Endothelial cell (in vitro differentiated cells): ENCODE measurements around the gene MTCH2. TPM values are rescaled to one million over a fixed set of nuclear protein-coding genes. Genes with fewer than 3 reads are reported as not detected.
A peak's percentile ranks its signal among the peaks of the same experiment; 100 is the strongest.

Experiments used
- DNase-seq: peaks from one replicate; pipeline ENCODE4 v3.0.0; 2021; ENCODE audit warnings: low spot score
- H3K27ac Mint-ChIP-seq: one replicate; pipeline ENCODE4 v1.8.0; 2021; ENCODE audit warnings: mixed read lengths, inconsistent platforms; ENCODE audit not compliant: unreplicated experiment
- H3K27me3 Mint-ChIP-seq: one replicate; pipeline ENCODE4 v1.8.0; 2021; ENCODE audit warnings: mild to moderate bottlenecking, moderate library complexity, mixed read lengths, inconsistent platforms; ENCODE audit not compliant: unreplicated experiment
- H3K36me3 Mint-ChIP-seq: one replicate; pipeline ENCODE4 v1.8.0; 2021; ENCODE audit warnings: mild to moderate bottlenecking, low read depth, mixed read lengths, inconsistent platforms; ENCODE audit not compliant: unreplicated experiment
- H3K4me1 Mint-ChIP-seq: one replicate; pipeline ENCODE4 v1.8.0; 2021; ENCODE audit warnings: mild to moderate bottlenecking, mixed read lengths, inconsistent platforms; ENCODE audit not compliant: unreplicated experiment
- H3K4me3 Mint-ChIP-seq: one replicate; pipeline ENCODE4 v1.8.0; 2021; ENCODE audit warnings: mild to moderate bottlenecking, mixed read lengths, inconsistent platforms; ENCODE audit not compliant: unreplicated experiment
- H3K9me3 Mint-ChIP-seq: one replicate; pipeline ENCODE4 v1.8.0; 2021; ENCODE audit warnings: mixed read lengths, inconsistent platforms; ENCODE audit not compliant: unreplicated experiment
- total RNA-seq: library from RNA; stranded (reverse); fragmentation: NEBNext Ultra II Directional; extraction: Animal tissue kit (Norgen Biotek cat#: 25700); gene quantifications from one replicate; pipeline ENCODE4 v1.2.1, GENCODE V29; 2021; ENCODE audit not compliant: unreplicated experiment
- TF ChIP-seq, protein P1 (sequence below): fragments of 200-600 bp; sonication (generic); IDR thresholded peaks from one replicate; pipeline ENCODE4 v1.5.0; 2021; ENCODE audit warnings: antibody characterized with exemption; ENCODE audit not compliant: unreplicated experiment

Gene MTCH2
- total RNA-seq, 1 donor from 2014 or later, result 109 TPM

DNA sequence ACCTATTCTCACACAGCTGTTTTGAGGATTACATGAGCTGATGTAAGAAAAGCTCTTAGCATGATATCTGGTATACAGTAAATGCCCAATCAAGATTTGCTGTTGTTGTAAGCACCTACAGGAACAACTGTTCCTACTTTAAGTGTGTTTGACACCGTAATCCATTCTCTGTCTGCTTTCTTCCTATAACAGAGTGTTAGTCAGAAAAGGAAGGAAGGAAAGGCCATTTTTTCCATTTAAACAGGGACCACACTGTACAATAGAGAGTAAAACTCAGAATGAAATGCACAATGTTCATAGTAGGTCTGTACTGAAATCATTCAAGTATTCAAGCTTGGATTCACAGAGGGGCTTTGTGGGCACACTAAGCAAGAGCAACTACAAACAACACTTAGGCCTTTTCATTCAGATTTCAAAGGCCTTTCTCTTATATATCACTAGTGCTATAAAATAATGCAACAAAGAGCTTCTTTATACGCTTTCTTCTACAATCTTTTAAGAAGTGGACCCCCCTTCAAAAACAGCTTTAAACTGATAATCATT, 21.5 kb downstream of the MTCH2 start:
- peaks cover 11% of the 10 kb centered on the region for H3K36me3 Mint-ChIP-seq
- H3K4me1 Mint-ChIP-seq, result no peaks in the 10 kb centered on the region
- peak overlapping the region; percentile 48 for H3K27ac Mint-ChIP-seq
- no peak for DNase-seq
- TF ChIP-seq, protein P1, sequence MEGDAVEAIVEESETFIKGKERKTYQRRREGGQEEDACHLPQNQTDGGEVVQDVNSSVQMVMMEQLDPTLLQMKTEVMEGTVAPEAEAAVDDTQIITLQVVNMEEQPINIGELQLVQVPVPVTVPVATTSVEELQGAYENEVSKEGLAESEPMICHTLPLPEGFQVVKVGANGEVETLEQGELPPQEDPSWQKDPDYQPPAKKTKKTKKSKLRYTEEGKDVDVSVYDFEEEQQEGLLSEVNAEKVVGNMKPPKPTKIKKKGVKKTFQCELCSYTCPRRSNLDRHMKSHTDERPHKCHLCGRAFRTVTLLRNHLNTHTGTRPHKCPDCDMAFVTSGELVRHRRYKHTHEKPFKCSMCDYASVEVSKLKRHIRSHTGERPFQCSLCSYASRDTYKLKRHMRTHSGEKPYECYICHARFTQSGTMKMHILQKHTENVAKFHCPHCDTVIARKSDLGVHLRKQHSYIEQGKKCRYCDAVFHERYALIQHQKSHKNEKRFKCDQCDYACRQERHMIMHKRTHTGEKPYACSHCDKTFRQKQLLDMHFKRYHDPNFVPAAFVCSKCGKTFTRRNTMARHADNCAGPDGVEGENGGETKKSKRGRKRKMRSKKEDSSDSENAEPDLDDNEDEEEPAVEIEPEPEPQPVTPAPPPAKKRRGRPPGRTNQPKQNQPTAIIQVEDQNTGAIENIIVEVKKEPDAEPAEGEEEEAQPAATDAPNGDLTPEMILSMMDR, result no peak
- H3K4me3 Mint-ChIP-seq, result peak overlapping the region; percentile 65
- no peaks in the 10 kb centered on the region for H3K27me3 Mint-ChIP-seq
- no peaks in the 10 kb centered on the region for H3K9me3 Mint-ChIP-seq

DNA sequence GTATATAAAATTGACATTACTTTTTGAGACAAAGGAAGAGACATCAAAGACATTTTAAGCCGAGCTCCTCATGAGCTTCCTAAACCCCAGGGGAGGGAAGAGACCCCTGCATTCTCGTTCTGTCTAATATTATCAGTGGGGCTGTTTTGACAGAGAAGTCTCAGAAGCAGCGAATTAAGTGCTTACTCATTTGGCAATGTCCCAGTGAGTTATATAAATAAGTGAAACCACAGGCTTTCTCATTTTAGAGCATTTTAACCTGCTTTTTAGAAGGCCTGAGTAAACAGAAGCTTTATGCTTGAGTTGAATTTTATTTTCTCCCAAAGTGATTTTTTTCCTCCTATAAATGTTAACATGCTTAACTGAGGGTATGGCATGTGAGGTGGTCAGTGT, 24.9 kb downstream of the MTCH2 start:
- H3K4me3 Mint-ChIP-seq, result no peak overlapping the region
- TF ChIP-seq, protein P1, result no peak
- H3K36me3 Mint-ChIP-seq, result peaks cover 4% of the 10 kb centered on the region
- H3K4me1 Mint-ChIP-seq, result no peaks in the 10 kb centered on the region
- DNase-seq, result no peak
- H3K9me3 Mint-ChIP-seq, result no peaks in the 10 kb centered on the region
- no peaks in the 10 kb centered on the region for H3K27me3 Mint-ChIP-seq
- H3K27ac Mint-ChIP-seq, result no peak overlapping the region

DNA sequence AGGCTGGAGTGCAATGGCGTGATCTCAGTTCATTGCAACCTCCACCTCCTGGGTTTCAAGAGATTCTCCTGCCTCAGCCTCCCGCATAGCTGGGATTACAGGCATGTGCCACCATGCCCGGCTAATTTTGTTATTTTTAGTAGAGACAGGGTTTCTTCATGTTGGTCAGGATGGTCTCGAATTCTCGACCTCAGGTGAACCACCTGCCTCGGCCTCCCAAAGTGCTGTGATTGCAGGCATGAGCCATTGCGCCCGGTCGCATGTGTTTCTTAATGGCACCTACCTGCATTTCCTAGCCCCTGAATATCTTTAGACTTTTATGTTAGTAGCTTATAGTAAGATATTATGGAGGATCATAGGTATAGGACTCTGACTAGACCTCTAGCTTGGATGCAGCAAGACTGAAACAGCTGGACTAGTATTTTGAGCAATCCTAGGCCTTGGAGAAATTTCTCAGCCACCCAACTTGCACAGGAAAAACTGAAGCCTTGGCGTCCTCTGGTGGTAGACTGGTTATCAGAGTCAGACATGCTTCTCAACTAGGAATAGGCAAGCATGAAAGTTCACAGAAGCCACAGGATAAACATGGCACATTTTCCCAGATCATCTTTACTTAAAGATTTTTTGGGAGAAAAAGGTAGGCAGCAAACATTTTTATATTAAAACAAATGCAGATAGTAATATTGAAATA, 25.5 kb downstream of the MTCH2 start:
- no peaks in the 10 kb centered on the region for H3K27me3 Mint-ChIP-seq
- no peaks in the 10 kb centered on the region for H3K9me3 Mint-ChIP-seq
- TF ChIP-seq, protein P1, result peak; percentile 48
- peaks cover under 1% of the 10 kb centered on the region for H3K36me3 Mint-ChIP-seq
- no peak overlapping the region for H3K4me3 Mint-ChIP-seq
- DNase-seq, result peak; percentile 67
- H3K4me1 Mint-ChIP-seq, result no peaks in the 10 kb centered on the region
- no peak overlapping the region for H3K27ac Mint-ChIP-seq

DNA sequence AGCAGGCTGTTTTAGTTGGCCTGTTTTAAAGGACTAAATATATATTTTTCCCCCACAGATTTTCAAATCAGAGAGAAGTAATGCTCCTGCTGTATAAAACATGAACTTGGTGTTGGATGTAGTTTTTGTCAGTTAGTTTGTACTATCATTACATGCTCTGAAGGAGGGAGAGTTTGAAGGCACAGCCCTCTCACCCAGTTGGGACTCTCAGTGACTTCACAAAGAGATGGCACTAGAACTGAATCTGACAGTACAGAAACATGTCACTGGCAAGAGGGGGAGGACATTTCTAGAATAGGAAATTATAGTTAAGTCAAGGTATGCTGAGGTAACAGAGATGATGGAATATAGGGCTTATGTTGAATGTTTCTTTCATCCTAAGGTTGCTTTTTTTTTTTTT, 27.1 kb downstream of the MTCH2 start:
- DNase-seq, result no peak
- TF ChIP-seq, protein P1, result no peak
- H3K4me1 Mint-ChIP-seq, result peaks cover 6% of the 10 kb centered on the region
- H3K27ac Mint-ChIP-seq, result no peak overlapping the region
- no peaks in the 10 kb centered on the region for H3K27me3 Mint-ChIP-seq
- no peaks in the 10 kb centered on the region for H3K9me3 Mint-ChIP-seq
- no peak overlapping the region for H3K4me3 Mint-ChIP-seq
- no peaks in the 10 kb centered on the region for H3K36me3 Mint-ChIP-seq

DNA sequence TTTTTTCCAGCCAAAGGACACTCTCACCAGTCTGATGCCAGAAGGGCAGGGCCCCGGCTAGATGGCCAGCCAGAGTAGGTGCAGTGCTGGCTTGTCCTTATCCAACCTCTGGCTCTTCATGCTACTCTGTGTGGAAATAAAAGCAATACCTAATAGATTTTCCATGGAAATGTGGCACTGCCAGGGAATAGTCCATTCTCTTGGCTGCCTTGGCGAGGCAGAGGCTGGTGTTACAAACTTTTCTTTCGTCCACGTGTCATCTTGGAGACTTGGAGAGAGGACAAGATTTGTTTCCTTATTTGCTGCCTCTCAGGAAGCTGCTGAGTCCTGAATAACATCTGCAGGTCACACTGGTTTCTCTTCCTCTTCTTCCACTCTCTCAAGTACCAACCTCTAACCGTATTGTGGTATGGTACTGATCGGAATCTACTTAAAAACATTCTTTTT, 31.0 kb downstream of the MTCH2 start:
- no peaks in the 10 kb centered on the region for H3K9me3 Mint-ChIP-seq
- peaks cover 6% of the 10 kb centered on the region for H3K4me1 Mint-ChIP-seq
- DNase-seq, result no peak
- H3K27ac Mint-ChIP-seq, result no peak overlapping the region
- H3K36me3 Mint-ChIP-seq, result no peaks in the 10 kb centered on the region
- no peak overlapping the region for H3K4me3 Mint-ChIP-seq
- H3K27me3 Mint-ChIP-seq, result peaks cover 2% of the 10 kb centered on the region
- TF ChIP-seq, protein P1, result no peak
